IPS-NIHi11 (cell line): ENCODE measurements around the gene ZNF800.

Experiments
- DNase-seq: peaks from one replicate; pipeline ENCODE4 v3.0.0; 2012; ENCODE audit warnings: mixed read lengths, low spot score

Gene ZNF800

DNA sequence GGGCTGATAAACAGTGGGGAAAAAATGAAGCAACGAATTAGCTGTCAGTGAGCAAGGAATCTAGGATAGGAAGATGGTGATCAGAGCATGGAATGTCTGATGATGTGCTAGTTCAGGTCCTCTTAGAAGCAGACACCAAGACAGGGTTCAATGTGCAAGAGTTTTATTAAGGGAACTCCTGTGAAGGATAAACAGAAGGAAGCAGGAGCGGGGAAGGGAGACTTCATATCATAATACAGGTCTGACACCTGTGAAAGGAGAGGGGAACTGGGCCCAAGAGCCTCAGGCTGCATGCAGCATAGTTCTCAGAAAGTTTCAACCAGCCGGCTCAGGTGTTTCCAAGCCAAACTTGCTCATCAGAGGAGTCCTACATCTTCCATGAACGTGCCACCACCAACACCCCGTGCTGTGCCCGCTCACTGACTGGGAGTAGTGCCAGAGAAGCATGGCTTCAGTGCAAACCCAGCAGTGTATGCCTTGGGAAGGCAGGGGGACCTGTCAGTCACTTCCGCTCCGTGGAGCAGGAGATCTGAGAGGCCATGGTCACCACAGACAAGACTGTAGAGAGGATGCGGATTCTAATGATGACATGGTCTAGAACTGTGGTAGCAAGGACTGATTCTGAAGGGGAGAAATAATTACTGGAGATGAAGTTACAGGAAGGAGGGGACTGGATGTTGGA lies 45.8 kb downstream of the ZNF800 start:
- DNase-seq: no peak

- DNase-seq: no peak
Measured at GRCh38 chr7:127342596-127342995, 49.9 kb downstream of the ZNF800 start.

DNA sequence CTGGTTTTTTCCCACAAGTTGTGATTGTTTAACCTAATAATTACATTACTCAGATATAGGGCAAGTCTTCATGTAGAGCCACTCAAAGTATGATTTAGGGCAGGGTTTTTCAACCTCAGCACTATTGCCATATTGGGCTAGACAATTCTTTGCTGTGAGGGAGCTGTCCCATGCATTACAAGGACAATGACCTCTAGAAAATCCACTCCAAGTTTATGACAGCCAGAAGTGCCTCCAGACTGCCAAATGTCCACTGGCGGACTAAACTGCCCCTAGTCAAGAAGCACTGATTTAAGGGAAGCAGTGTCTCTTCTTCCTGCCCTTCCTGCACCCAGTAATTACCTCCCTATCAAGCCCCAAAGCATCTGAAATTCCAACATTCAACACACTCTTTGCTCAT lies 54.4 kb downstream of the ZNF800 start:
- DNase-seq: no peak

GRCh38 chr7:127337581-127337980 lies 54.9 kb downstream of the ZNF800 start:
- DNase-seq: no peak

DNA sequence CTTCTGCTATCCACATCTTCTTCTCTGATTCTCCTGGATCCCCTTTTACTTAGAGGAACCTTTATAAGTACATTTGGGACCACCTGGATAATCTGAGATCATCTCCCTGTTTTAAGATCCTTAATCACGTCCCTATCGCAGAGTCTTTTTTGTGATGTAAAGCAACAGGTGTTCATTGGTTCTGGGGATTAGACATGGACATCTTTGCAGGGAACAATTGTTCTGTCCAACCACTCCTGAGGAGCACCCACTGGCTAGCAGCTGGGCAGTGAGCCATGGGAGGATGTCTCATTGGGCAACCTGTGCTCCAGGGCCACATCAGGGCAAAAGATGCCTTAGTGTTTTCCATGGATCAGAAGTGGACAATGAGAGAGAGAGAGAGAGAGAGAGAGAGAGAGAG lies 56.0 kb downstream of the ZNF800 start:
- DNase-seq: no peak

GRCh38 chr7:127332880-127333279 lies 59.6 kb downstream of the ZNF800 start:
- no peak for DNase-seq

DNA sequence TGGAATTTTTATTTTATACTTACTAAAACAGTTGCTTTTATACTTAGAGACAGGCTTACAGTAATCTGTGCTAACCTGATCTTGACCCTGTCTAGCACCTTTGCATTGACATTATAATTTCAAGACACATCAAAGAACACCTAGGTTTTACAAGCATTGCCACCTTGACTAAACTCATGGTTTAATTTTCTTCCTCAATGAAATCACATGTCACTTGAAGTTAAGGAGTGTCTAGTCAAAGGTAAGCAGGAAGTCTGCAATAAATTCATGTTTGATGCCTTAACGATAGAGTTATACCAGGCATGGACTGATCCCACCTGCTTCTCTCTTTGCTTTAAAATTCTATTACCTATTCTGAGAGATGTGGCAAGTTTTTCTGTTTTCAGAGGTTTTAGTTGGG lies 62.4 kb downstream of the ZNF800 start:
- DNase-seq: no peak

DNA sequence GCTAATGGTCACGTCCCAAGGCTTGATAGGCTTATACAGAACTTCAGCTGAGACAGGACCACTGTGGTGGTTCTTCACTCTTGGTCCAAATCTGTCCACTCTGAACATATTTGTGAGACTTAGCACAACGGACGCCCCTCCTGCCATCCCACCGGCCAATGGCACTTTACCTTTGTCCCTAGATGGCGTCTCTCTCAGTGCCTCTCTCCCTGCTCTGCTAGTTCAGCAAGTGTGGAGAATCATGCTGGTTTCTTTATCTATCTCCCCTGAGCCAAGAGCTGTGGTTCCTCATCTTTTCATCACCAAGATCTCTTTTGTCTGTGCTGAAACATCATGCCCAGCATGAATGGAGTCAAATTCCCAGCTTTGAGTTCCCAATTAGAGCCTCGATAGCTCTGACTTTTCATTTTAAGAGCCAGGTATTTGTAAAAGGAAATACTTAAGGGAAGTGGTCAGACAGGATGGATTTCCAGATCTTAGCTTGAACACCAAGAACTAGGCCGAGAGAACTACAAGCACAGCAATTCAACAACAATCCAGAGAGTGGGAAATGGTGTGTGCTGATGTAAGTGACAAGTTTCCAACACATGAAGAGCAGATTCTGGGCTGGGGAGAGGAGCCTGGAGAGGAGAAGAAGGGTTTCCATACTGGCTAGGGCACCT lies 69.5 kb downstream of the ZNF800 start:
- no peak for DNase-seq

DNA sequence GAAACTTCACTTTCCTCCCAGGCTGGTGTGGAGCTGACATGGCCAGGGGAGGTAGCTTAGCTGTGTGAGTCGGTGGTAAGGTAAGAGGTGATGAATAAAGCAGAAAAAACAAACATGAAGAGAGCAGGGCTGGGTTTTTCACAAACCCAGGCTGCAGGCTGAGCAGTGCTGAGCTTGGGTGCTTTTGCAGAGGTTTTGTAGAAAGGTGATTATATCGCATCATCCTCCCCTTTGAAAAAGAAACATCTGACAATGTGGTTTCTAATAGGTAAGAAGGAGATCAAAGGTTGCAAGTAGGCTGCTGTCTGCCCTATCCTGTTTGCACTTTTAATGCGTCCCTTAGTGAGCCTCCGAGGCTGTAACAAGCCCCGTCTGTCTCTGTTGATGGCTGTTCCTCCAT lies 70.2 kb downstream of the ZNF800 start:
- no peak for DNase-seq

GRCh38 chr7:127320974-127321373 lies 71.5 kb downstream of the ZNF800 start:
- no peak for DNase-seq
